Activated naive CD4-positive, alpha-beta T cell (primary cell): Measurements from ENCODE around the gene ZFHX3.

Source experiments
- DNase-seq, 4 experiments: peaks; one replicate each; lab custom pipeline; 2025; lab: John Stamatoyannopoulos, UW

ZFHX3 gene

DNA sequence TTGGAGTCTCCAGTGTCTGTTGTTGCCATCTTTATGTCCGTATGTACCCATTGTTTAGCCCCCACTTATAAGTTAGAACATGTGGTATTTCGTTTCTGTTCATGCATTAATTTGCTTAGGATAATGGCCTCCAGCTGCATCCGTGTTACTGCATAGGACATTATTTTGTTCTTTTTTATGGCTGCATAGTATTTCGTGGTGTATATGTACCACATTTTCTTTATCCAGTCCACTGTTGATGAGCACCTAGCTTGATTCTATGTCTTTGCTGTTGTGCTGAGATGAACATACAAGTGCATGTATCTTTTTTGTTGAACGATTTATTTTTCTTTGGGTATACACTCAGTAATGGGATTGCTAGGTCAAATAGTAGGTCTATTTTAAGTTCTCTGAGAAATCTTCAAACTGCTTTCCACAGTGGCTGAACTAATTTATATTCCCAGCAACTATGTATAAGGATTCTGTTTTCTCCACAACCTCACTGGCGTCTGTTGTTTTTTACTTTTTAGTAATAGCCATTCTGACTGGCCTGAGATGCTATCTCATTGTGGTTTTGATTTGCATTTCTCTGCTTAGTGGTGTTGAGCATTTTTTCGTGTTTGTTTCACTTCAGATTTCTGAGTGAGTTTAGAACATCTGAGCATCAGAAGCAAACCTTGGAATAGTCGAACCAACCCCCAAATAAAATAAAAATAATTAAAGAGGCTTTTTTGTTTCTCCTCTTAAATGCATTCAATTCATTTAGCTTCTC lies 304.7 kb downstream of the ZFHX3 start:
- no peak for DNase-seq

DNA sequence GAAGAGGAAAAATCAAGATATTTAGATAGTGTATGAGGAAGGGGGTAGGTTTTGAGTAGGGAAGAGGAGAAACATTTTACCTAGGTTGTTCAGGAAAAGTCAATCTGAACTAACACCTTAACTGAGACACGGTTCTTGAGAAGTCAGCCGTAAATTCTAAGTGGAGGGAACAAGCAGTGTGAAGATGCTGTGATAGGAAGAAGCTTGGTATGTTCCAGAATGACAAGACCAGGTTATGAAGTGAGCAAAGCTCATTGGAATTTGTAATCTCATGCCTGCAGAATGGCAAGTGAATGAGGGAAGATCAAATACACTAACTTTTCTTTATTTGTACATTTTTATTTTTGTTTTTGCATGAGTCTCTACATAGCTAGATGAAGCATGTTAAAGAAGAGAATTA lies 307.6 kb downstream of the ZFHX3 start:
- no peak for DNase-seq

DNA sequence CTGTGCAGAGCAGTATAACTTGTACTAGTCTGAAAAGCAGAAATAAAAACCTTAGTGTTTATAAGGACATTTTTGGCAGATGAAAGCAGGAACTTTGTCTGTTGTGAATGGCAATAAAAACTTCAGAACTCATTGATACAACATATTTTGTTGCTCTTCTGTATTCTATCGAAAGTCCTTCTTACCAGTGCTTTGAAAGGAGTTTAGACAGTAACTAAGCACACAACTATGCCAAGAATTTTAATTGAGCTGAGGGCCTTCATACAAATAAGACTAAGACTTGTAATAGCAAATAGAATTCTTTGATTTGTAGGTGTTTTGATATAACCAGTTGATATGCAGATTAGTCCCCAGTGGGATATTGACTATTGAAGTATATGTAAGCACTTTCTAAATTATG lies 308.4 kb downstream of the ZFHX3 start:
- DNase-seq, result no peak

DNA sequence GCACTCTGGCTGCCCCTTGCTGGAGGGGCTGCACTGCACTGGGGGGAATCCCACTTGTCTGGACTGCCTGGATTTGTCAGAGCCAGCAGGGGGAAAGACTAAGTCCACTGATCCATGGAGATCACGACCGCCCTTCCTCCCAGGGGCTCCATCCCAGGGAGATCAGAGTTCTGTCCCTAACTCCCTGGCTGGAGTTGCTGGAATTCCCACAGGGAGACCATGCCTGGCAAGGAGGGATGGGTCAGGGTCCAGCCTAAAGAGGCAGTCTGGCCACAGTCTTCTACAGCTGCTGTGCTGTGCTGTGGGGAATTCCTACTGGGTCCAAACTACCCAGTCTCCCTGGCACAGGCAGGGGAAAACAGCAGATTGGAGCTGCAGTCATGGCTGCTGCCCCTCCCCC lies 311.9 kb downstream of the ZFHX3 start:
- DNase-seq, result no peak
